ENCODE results near the gene OR6C2.

The OR6C2 gene

GRCh38 chr12:55443776-55444175 lies at the start of gene OR6C2:
Gene OR6C2 (plus strand): TSS chr12:55444076. CDS start chr12:55452214, 8,138 bp downstream.
- TF ChIP-seq YY1 (IDR thresholded peaks at IDR 0.05; ENCODE audit: low read depth): no peak
- no peak for TF ChIP-seq RAD21 (IDR thresholded peaks at IDR 0.05; ENCODE audit: low read depth)
- TF ChIP-seq, protein P1, sequence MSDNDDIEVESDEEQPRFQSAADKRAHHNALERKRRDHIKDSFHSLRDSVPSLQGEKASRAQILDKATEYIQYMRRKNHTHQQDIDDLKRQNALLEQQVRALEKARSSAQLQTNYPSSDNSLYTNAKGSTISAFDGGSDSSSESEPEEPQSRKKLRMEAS (IDR thresholded peaks at IDR 0.05): no peak
- TF ChIP-seq TAF1 (IDR thresholded peaks at IDR 0.05; ENCODE audit: low read depth): no peak
- TF ChIP-seq TEAD4 (IDR thresholded peaks at IDR 0.05): no peak
- no peak for TF ChIP-seq FOXM1 (IDR thresholded peaks at IDR 0.05; ENCODE audit: borderline replicate concordance, low read depth)
- TF ChIP-seq CREB1 (IDR thresholded peaks at IDR 0.05; ENCODE audit: low read depth): no peak
- TF ChIP-seq CEBPB (IDR thresholded peaks at IDR 0.05): no peak
- TF ChIP-seq EGR1 (IDR thresholded peaks at IDR 0.05): no peak
- TF ChIP-seq NFIC (IDR thresholded peaks at IDR 0.05): no peak
- no peak for TF ChIP-seq EP300 (IDR thresholded peaks at IDR 0.05; ENCODE audit: borderline replicate concordance)
- TF ChIP-seq USF1 (IDR thresholded peaks at IDR 0.05): no peak
- TF ChIP-seq, protein P2, sequence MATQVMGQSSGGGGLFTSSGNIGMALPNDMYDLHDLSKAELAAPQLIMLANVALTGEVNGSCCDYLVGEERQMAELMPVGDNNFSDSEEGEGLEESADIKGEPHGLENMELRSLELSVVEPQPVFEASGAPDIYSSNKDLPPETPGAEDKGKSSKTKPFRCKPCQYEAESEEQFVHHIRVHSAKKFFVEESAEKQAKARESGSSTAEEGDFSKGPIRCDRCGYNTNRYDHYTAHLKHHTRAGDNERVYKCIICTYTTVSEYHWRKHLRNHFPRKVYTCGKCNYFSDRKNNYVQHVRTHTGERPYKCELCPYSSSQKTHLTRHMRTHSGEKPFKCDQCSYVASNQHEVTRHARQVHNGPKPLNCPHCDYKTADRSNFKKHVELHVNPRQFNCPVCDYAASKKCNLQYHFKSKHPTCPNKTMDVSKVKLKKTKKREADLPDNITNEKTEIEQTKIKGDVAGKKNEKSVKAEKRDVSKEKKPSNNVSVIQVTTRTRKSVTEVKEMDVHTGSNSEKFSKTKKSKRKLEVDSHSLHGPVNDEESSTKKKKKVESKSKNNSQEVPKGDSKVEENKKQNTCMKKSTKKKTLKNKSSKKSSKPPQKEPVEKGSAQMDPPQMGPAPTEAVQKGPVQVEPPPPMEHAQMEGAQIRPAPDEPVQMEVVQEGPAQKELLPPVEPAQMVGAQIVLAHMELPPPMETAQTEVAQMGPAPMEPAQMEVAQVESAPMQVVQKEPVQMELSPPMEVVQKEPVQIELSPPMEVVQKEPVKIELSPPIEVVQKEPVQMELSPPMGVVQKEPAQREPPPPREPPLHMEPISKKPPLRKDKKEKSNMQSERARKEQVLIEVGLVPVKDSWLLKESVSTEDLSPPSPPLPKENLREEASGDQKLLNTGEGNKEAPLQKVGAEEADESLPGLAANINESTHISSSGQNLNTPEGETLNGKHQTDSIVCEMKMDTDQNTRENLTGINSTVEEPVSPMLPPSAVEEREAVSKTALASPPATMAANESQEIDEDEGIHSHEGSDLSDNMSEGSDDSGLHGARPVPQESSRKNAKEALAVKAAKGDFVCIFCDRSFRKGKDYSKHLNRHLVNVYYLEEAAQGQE (IDR thresholded peaks at IDR 0.05; ENCODE audit: low read depth): no peak
- TF ChIP-seq ZBTB7A (IDR thresholded peaks at IDR 0.05; ENCODE audit: low read depth): no peak
- TF ChIP-seq TCF12 (IDR thresholded peaks at IDR 0.05; ENCODE audit: low read depth): no peak

- no peak for TF ChIP-seq NFIC (IDR thresholded peaks at IDR 0.05)
- TF ChIP-seq YY1 (IDR thresholded peaks at IDR 0.05; ENCODE audit: low read depth): no peak
- TF ChIP-seq USF1 (IDR thresholded peaks at IDR 0.05): no peak
- TF ChIP-seq EP300 (IDR thresholded peaks at IDR 0.05; ENCODE audit: borderline replicate concordance): no peak
- TF ChIP-seq, protein P2 (IDR thresholded peaks at IDR 0.05; ENCODE audit: low read depth): no peak
- TF ChIP-seq CREB1 (IDR thresholded peaks at IDR 0.05; ENCODE audit: low read depth): no peak
- TF ChIP-seq TCF12 (IDR thresholded peaks at IDR 0.05; ENCODE audit: low read depth): no peak
- no peak for TF ChIP-seq FOXM1 (IDR thresholded peaks at IDR 0.05; ENCODE audit: borderline replicate concordance, low read depth)
- TF ChIP-seq RAD21 (IDR thresholded peaks at IDR 0.05; ENCODE audit: low read depth): no peak
- TF ChIP-seq, protein P1 (IDR thresholded peaks at IDR 0.05): no peak
- TF ChIP-seq EGR1 (IDR thresholded peaks at IDR 0.05): no peak
- TF ChIP-seq TAF1 (IDR thresholded peaks at IDR 0.05; ENCODE audit: low read depth): no peak
- no peak for TF ChIP-seq TEAD4 (IDR thresholded peaks at IDR 0.05)
- TF ChIP-seq ZBTB7A (IDR thresholded peaks at IDR 0.05; ENCODE audit: low read depth): no peak
- no peak for TF ChIP-seq CEBPB (IDR thresholded peaks at IDR 0.05)
Observed at GRCh38 chr12:55396326-55396725, 47.5 kb upstream of the OR6C2 start.

GRCh38 chr12:55400229-55400628 lies 43.6 kb upstream of the OR6C2 start, which contains the start of gene OR6C65:
Gene OR6C65 (plus strand): TSS chr12:55400529. CDS start chr12:55400529, 0 bp downstream.
- TF ChIP-seq NFIC (IDR thresholded peaks at IDR 0.05) (no peak), USF1 (IDR thresholded peaks at IDR 0.05) (no peak), TEAD4 (IDR thresholded peaks at IDR 0.05) (no peak), EGR1 (IDR thresholded peaks at IDR 0.05) (no peak), TCF12 (IDR thresholded peaks at IDR 0.05; ENCODE audit: low read depth) (no peak), FOXM1 (IDR thresholded peaks at IDR 0.05; ENCODE audit: borderline replicate concordance, low read depth) (no peak)
- TF ChIP-seq, protein P1 (IDR thresholded peaks at IDR 0.05): no peak

DNA sequence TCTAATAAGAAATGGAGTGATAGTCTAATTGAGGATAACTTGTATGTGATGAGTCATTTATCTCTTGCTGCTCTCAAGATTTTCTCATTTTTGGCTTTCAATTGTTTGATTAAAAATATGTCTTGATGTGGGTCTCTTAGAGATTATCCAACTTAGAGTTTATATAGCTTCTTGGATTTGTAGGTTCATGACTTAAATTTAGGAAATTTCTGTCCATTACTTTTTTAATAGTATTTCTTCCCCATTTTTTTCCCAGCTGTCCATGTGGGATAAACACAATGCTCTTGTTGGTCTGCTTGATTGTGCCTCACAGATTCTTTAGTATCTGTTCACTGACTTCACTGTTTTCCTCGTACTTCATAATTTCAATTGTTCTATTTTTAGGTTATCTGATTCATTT lies 36.0 kb upstream of the OR6C2 start:
- TF ChIP-seq TEAD4 (IDR thresholded peaks at IDR 0.05) (no peak), NFIC (IDR thresholded peaks at IDR 0.05) (no peak), TAF1 (IDR thresholded peaks at IDR 0.05; ENCODE audit: low read depth) (no peak), CEBPB (IDR thresholded peaks at IDR 0.05) (no peak), TCF12 (IDR thresholded peaks at IDR 0.05; ENCODE audit: low read depth) (no peak), EP300 (IDR thresholded peaks at IDR 0.05; ENCODE audit: borderline replicate concordance) (no peak), EGR1 (IDR thresholded peaks at IDR 0.05) (no peak), YY1 (IDR thresholded peaks at IDR 0.05; ENCODE audit: low read depth) (no peak), CREB1 (IDR thresholded peaks at IDR 0.05; ENCODE audit: low read depth) (no peak), ZBTB7A (IDR thresholded peaks at IDR 0.05; ENCODE audit: low read depth) (no peak), FOXM1 (IDR thresholded peaks at IDR 0.05; ENCODE audit: borderline replicate concordance, low read depth) (no peak), USF1 (IDR thresholded peaks at IDR 0.05) (no peak), RAD21 (IDR thresholded peaks at IDR 0.05; ENCODE audit: low read depth) (no peak)
- TF ChIP-seq, protein P2 (IDR thresholded peaks at IDR 0.05; ENCODE audit: low read depth): no peak
- TF ChIP-seq, protein P1 (IDR thresholded peaks at IDR 0.05): no peak

All from Ishikawa (cell line).